RWPE2 (cell line): ENCODE data around the gene BFAR.
A peak's percentile ranks its signal among the peaks of the same experiment; 100 is the strongest.
"Not testable (repeated sequence)": the region's sequence is repeated elsewhere in the genome, so short reads cannot be mapped to it uniquely, and the experiment has no call there.

ENCODE experiments used
- ATAC-seq: fragments of 200-7000 bp; cut with Tn5 transposase; 3 replicates; pipeline ENCODE4 v1.9.1; 2021; ENCODE audit warnings: low read depth
- DNase-seq: peaks from one replicate; pipeline ENCODE4 v3.0.0-alpha.2; 2020; ENCODE audit warnings: low spot score
- H3K27ac ChIP-seq: fragments of 450-650 bp; 2 replicates; pipeline ENCODE4 v1.5.1; 2017; ENCODE audit warnings: mild to moderate bottlenecking; ENCODE audit not compliant: poor library complexity, severe bottlenecking
- H3K27me3 ChIP-seq: fragments of 250-450 bp; sonication (Bioruptor Pico); 2 replicates; pipeline ENCODE4 v1.5.1; 2021; ENCODE audit warnings: mild to moderate bottlenecking, moderate library complexity; ENCODE audit not compliant: insufficient read depth, poor library complexity, severe bottlenecking
- H3K36me3 ChIP-seq: fragments of 250-450 bp; sonication (Bioruptor Pico); 2 replicates; pipeline ENCODE4 v1.5.1; 2020; ENCODE audit warnings: low read depth, mild to moderate bottlenecking, moderate library complexity
- H3K4me1 ChIP-seq: fragments of 250-450 bp; sonication (Bioruptor Pico); 2 replicates; pipeline ENCODE4 v1.5.1; 2021; ENCODE audit warnings: mild to moderate bottlenecking, moderate library complexity; ENCODE audit not compliant: insufficient read depth, poor library complexity, severe bottlenecking
- H3K4me3 ChIP-seq: fragments of 250-450 bp; sonication (Bioruptor Pico); 2 replicates; pipeline ENCODE4 v1.5.1; 2021; ENCODE audit warnings: mild to moderate bottlenecking, moderate library complexity; ENCODE audit not compliant: severe bottlenecking
- H3K9me3 ChIP-seq: fragments of 250-450 bp; sonication (Bioruptor Pico); 2 replicates; pipeline ENCODE4 v1.5.1; 2021; ENCODE audit warnings: mild to moderate bottlenecking, moderate library complexity; ENCODE audit not compliant: severe bottlenecking
- TF ChIP-seq, protein P1 (sequence below): fragments of 450-650 bp; IDR thresholded peaks from one replicate; pipeline ENCODE4 v1.5.1; 2017; ENCODE audit warnings: mild to moderate bottlenecking, moderate library complexity; ENCODE audit not compliant: poor library complexity, severe bottlenecking

Gene BFAR

GRCh38 chr16:14682121-14682520 is 49.4 kb downstream of the BFAR start:
- Histone ChIP-seq H3K27me3 (no peaks in the 10 kb centered on the region), H3K36me3 (no peaks in the 10 kb centered on the region), H3K27ac (no peak overlapping the region), H3K9me3 (no peaks in the 10 kb centered on the region), H3K4me1 (no peaks in the 10 kb centered on the region), H3K4me3 (no peak overlapping the region)
- no peak for DNase-seq
- no peak for ATAC-seq
- TF ChIP-seq, protein P1, sequence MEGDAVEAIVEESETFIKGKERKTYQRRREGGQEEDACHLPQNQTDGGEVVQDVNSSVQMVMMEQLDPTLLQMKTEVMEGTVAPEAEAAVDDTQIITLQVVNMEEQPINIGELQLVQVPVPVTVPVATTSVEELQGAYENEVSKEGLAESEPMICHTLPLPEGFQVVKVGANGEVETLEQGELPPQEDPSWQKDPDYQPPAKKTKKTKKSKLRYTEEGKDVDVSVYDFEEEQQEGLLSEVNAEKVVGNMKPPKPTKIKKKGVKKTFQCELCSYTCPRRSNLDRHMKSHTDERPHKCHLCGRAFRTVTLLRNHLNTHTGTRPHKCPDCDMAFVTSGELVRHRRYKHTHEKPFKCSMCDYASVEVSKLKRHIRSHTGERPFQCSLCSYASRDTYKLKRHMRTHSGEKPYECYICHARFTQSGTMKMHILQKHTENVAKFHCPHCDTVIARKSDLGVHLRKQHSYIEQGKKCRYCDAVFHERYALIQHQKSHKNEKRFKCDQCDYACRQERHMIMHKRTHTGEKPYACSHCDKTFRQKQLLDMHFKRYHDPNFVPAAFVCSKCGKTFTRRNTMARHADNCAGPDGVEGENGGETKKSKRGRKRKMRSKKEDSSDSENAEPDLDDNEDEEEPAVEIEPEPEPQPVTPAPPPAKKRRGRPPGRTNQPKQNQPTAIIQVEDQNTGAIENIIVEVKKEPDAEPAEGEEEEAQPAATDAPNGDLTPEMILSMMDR = no peak

GRCh38 chr16:14685870-14686793 is 53.4 kb downstream of the BFAR start:
- H3K27me3 ChIP-seq, H3K4me1 ChIP-seq, H3K27ac ChIP-seq, H3K36me3 ChIP-seq, H3K9me3 ChIP-seq, ATAC-seq, DNase-seq, H3K4me3 ChIP-seq: not testable (repeated sequence)

DNA sequence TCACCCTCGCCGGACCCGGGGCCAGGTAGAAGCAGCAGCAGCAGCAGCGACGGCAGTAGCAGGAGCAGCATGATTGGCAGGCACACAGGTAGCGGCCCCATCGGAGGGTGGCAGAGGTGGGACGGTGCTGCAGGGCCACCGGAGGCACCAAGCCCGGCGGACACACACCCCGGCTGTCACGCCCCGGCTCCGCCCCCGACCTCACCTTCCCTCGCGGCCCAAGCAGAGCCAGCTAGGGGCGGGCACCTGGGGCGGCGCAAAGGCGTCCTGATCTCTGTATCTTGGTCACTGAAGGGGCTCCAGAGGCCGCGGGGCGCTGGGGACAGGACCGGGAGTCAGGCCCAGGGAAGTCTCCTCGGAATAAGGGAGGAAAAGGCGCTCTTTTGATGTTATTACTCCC is 61.4 kb downstream of the BFAR start, which contains the start of gene PLA2G10:
TSS of gene PLA2G10 (minus strand) at position 180 of the 400 bp plus-strand sequence. CDS start at position 101, 79 bp downstream.
- H3K27me3 ChIP-seq, H3K36me3 ChIP-seq, H3K4me1 ChIP-seq, H3K27ac ChIP-seq, DNase-seq, H3K4me3 ChIP-seq, H3K9me3 ChIP-seq: not testable (repeated sequence)
- peak; percentile 89 for ATAC-seq

DNA sequence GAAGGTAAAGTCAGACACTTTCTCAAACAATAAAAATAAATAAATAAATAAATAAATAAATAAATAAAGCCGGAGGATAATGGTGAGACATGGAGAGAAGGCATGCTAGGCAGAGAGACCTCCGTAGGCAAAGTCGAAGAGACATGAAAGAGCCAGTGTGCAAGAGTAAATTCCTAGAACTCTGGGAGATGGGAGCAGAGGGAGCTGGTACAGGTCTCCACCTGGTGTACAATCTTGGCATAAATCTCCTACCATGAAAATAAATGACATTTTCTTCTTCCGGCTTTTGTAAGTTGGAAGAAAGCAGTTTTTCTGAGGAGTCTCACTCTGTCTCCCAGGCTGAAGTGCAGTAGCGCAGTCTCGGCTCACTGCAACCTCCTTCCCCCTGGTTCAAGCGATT is 69.1 kb downstream of the BFAR start:
- not testable (repeated sequence) for H3K4me1 ChIP-seq, DNase-seq, H3K4me3 ChIP-seq, H3K27me3 ChIP-seq, H3K9me3 ChIP-seq, H3K27ac ChIP-seq, H3K36me3 ChIP-seq
- TF ChIP-seq, protein P1 = peak; percentile 25
- ATAC-seq = peak; percentile 56

- H3K9me3 ChIP-seq, H3K27ac ChIP-seq, ATAC-seq, H3K36me3 ChIP-seq, H3K4me1 ChIP-seq, H3K4me3 ChIP-seq, DNase-seq, H3K27me3 ChIP-seq: not testable (repeated sequence)
Observed at GRCh38 chr16:14702672-14703071, 69.9 kb downstream of the BFAR start.

- H3K27ac ChIP-seq, H3K27me3 ChIP-seq, H3K4me1 ChIP-seq, H3K9me3 ChIP-seq, H3K4me3 ChIP-seq, H3K36me3 ChIP-seq, DNase-seq: not testable (repeated sequence)
- ATAC-seq = peak; percentile 95
Observed at GRCh38 chr16:14703156-14704011, 70.6 kb downstream of the BFAR start, which contains the start of gene NPIPA3. TSS of gene NPIPA3 (plus strand) at chr16:14703411. CDS start at chr16:14708944, 5,533 bp downstream.
